OCI-M2 (cell line): Measurements from ENCODE around the gene HAPLN1.

Experiments used
- DNase-seq: peaks from one replicate; lab custom pipeline; 2025; ENCODE audit not compliant: unreplicated experiment; lab: John Stamatoyannopoulos, UW

Gene HAPLN1

GRCh38 chr5:83644301-83644700, 76.4 kb downstream of the HAPLN1 start:
- no peak for DNase-seq

DNA sequence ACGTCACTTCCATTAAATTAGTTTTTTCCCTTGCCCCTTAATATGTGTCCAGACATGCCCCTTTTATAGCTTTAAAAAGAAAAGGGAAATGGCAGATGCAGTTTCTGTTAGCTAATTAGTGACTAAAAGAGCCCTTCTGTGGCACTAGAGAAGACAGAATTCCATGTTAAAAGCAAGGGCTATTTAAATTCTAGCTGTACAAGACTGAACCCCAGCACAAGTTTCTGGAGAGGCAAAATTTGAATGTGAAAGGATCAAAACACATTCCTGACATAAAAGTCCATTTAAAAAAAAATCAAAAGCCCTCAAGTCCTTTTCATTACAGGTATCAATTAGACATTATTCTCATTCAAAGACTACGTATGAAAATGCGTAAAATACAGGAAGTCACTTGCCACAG, 78.7 kb downstream of the HAPLN1 start:
- DNase-seq: no peak

DNA sequence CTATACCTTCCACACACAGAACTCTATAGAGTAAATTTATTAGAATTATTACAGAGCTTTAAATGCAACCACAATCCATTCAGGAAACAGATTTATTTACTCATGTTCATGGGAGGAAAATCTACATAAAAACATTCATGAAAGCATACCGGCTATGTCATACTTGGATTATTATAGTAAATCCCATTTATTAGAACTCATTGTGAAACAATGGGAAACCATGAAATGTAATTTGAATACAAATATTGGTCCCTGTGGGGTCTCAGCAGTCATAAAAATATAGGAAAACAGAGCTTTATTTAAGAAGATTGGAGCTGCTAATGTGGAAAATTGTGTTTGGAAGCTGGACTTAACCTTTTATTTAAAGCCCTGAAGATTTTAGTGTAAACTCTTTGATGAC, 80.7 kb downstream of the HAPLN1 start:
- no peak for DNase-seq

DNA sequence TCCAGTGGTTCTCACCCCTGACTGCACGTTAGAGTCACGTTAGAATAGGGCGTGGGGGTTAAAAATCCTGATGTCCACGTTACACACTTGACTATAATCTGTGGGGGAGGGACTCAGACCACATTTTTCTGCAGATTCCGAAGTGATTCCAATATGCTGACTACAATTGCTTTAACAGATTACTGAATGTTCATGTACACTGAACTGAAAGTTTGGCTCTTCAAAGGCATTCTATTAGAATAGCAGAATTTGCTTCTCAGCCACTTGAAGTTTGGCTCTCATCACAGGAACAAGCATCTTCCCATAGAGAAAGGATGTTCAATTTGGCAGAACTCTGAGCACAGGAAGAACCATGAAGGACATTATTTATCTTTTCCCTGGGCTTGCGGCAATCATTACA, 84.5 kb downstream of the HAPLN1 start:
- DNase-seq: no peak

DNA sequence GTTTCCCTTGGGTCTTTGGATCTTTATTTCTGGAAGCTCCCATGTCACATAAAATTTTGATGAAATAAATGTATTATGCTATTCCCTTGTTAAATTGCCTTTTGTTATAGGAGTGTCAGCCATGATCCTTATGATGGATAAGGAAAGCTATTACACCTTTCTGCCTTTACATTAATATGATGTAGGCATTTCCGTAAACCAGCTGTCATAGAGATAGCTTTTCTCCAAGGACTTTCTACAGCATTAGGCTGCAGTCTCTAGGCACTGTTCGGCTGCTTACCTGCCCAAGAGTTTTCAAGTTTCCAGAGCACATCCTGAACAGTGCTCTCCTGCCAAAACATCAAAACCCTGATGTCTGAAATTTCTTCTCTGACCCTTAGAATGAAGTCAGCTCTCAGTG, 87.4 kb downstream of the HAPLN1 start:
- DNase-seq: no peak

- no peak for DNase-seq
Observed at GRCh38 chr5:83632874-83633273, 87.8 kb downstream of the HAPLN1 start.

GRCh38 chr5:83628360-83628759, 92.3 kb downstream of the HAPLN1 start:
- DNase-seq: no peak

DNA sequence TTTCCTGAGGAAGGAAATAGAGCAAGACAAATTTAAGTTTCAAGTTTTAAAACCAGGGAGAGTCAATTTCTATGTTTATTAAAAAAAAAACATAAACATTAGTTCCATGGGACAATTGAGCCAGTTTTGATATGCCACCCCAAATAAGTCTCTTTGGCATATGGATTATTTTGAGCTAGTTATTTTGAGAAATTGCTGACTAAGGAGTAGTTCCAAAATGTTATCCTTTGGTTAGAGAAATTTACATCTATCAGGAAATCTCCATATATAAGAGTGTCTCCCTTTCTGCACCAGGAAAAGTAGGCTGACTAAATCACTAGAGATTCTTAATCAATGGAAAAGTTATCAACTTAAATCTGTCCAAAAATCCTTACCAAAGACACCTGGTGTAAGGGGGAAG, 105.8 kb downstream of the HAPLN1 start:
- no peak for DNase-seq

DNA sequence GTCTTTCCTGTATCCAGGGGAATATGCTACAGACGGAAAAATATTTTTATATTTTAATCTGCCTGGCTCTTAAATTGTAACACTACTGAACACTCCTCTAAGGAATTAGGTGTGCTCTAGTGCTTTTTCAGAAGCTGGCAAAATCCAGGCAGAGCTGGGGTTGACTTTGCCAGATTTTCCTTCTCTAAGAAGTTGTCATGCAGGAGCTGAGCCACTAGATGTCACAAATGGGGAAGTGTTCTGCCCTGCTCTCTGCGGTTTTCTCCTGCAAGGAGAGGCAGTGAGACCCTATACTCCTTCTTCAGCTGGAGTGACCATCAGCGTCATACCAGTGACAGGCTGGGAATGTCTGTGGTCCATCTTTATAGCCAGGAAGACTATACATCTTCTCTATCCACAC, 112.5 kb downstream of the HAPLN1 start:
- no peak for DNase-seq

GRCh38 chr5:83595217-83595616, 125.4 kb downstream of the HAPLN1 start:
- no peak for DNase-seq

DNA sequence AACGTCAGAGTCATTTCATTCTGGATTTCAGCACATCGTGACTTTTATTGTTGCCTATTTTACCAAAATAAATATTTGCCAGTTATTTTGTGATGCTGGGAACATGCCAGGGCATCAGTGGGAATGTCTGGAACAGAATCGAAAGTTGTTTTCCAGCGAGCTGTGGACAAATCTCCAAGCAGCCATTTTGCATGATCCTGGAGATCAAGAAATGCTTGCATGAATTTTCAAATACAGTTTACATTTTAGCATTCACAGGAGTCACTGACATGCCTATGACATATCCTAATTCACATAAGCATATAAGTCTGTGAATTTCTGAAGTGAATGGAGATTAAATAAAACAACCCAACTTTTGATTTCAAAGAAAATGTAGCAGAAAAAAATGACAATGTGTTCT, 129.7 kb downstream of the HAPLN1 start:
- no peak for DNase-seq

- DNase-seq: no peak
Observed at GRCh38 chr5:83589786-83590185, 130.9 kb downstream of the HAPLN1 start.
